Spleen (tissue), 11 donors: Measurements from ENCODE around the gene ZNF782. TPM values are rescaled to one million over a fixed set of nuclear protein-coding genes. Genes with fewer than 3 reads are reported as not detected.
A peak's percentile ranks its signal among the peaks of the same experiment; 100 is the strongest.

Source experiments
- DNase-seq: peaks from one replicate; pipeline ENCODE4 v3.0.0-alpha.2; 2020
- H3K27ac ChIP-seq, 8 donors: fragments of 200-600 bp; sonication (generic) in 7 of 8; 1 replicate in 4 of 8; 2 replicates in 4 of 8; pipeline versions ENCODE4 v1.5.0 to v1.8.0; 2016 to 2021; ENCODE audit warnings: inconsistent platforms in 4 of 8, mild to moderate bottlenecking in 4 of 8, moderate library complexity in 1 of 8
- H3K27me3 ChIP-seq, 7 donors: fragments of 200-600 bp; sonication (generic) in 6 of 7; replicated peaks in 1 of 7; 1 replicate in 4 of 7; 2 replicates in 3 of 7; pipeline versions ENCODE4 v1.5.0 to v1.8.0; 2016 to 2021; ENCODE audit warnings: inconsistent platforms in 3 of 7, mild to moderate bottlenecking in 1 of 7
- H3K36me3 ChIP-seq, 6 donors: fragments of 200-600 bp; sonication (generic) in 5 of 6; 1 replicate in 4 of 6; 2 replicates in 2 of 6; pipeline versions ENCODE4 v1.5.0 to v1.8.0; 2016 to 2021; ENCODE audit warnings: inconsistent platforms in 2 of 6
- H3K4me1 ChIP-seq, 6 donors: fragments of 200-600 bp; sonication (generic) in 5 of 6; 1 replicate in 3 of 6; 2 replicates in 3 of 6; pipeline versions ENCODE4 v1.5.0 to v1.8.0; 2016 to 2021; ENCODE audit warnings: inconsistent platforms in 3 of 6
- H3K4me3 ChIP-seq, 8 donors: fragments of 200-600 bp; sonication (generic) in 7 of 8; 1 replicate in 4 of 8; 2 replicates in 4 of 8; pipeline versions ENCODE4 v1.5.0 to v1.8.0; 2016 to 2021; ENCODE audit warnings: inconsistent platforms in 4 of 8, mild to moderate bottlenecking in 4 of 8, moderate library complexity in 2 of 8
- H3K9me3 ChIP-seq, 8 donors: fragments of 200-600 bp; sonication (generic) in 7 of 8; 1 replicate in 4 of 8; 2 replicates in 4 of 8; pipeline versions ENCODE4 v1.5.0 to v1.8.0; 2016 to 2021; ENCODE audit warnings: inconsistent platforms in 4 of 8
- CTCF ChIP-seq, 11 experiments: fragments of 200-600 bp in 7 of 11; fragments of 450-650 bp in 4 of 11; sonication (generic) in 4 of 11; IDR thresholded peaks in 8 of 11; conservative IDR thresholded peaks in 3 of 11; 1 replicate in 7 of 11; 2 replicates in 4 of 11; pipeline versions ENCODE4 v1.4.0 to v1.8.0; 2016 to 2021; ENCODE audit warnings: antibody characterized with exemption in 11 of 11, inconsistent platforms in 4 of 11, mild to moderate bottlenecking in 1 of 11
- POLR2A ChIP-seq, 3 donors: fragments of 450-650 bp; IDR thresholded peaks; one replicate each; pipeline ENCODE4 v1.5.1; 2017; ENCODE audit warnings: antibody characterized with exemption in 3 of 3, mild to moderate bottlenecking in 1 of 3
- POLR2AphosphoS5 ChIP-seq, 3 donors: sonication (generic); formaldehyde crosslinking; IDR thresholded peaks; one replicate each; pipeline ENCODE4 v1.5.1; 2017; ENCODE audit warnings: antibody characterized with exemption in 3 of 3
- WGBS, 5 donors: extraction: QIAGEN DNeasy Blood & Tissue Kit in 3 of 5; methylation state at CpG; one replicate each; pipeline versions ENCODE4 v1.1.5 to v1.1.7; 2013 to 2018; 5-methylcytosine and 5-hydroxymethylcytosine counted together
- intact Hi-C: fragments of 100-400 bp; cut with DNase I; formaldehyde crosslinking; loops from one replicate; pipeline ENCODE4 v1.15.0; 2023; ENCODE audit warnings: low total_unique reads
- polyA plus RNA-seq, 3 donors: library from polyadenylated mRNA; stranded (reverse); fragments of 200-250 nt; gene quantifications; one replicate each; pipeline ENCODE4 v1.2.1, GENCODE V29; 2013
- total RNA-seq, 7 donors: library from RNA; depleted of rRNA in 3 of 7; stranded (reverse); fragments of >200 nt in 3 of 7; fragmentation: NEBNext Ultra II Directional in 4 of 7; extraction: Animal tissue kit (Norgen Biotek cat#: 25700) in 4 of 7; gene quantifications; one replicate each; pipeline versions ENCODE4 v1.1.0 to v1.2.1, GENCODE V29; 2016 to 2021
- donor health status: healthy with polysubstance abuse.
- donor health status: DM: no; HTN: no; CAD: no; lungs with moderate emphysema.
- donor health status: DM: no; HTN: no; CAD: no.
- donor health status: Bipolar disorder and iron deficiency.
- donor health status: healthy.
- donor health status: DM: no; HTN: no; CAD: no.
- donor health status: DM: yes; HTN: yes; CAD: no.

Gene ZNF782
- total and polyA plus RNA-seq, 10 donors, result 1.7 to 18.0 (median 6.9) TPM

DNA sequence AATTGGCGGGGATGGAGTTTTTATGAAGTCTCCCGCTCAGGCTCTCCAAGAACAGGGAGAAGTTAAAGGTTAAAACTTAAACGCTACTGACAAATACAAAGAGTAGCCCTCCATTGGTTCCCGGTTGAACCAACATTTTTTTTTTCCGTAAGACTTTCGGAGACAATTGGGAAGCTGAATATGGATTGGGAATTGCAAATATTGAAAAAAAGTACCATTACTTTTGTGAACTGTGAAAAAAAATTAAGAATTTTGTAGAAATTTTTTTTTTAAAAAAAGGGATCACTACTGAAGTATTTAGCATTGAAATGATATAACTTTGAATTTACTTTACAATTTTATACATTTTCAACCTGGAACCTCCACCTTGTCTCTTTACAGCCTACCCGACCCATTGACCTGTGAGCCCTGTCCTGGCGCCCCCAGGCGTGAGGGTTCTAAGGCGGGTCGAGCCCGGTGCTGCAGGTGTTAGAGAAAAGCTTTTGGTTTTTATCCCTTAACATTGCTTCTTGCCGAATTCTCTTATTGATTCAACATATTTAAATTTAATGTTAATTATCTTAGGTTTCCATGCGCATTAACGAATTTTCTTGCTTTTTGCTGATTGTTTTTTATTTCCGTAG lies 448 bp upstream of the ZNF782 start:
- no peak for DNase-seq
- H3K4me1 ChIP-seq, result peaks cover 12 to 45% (median 33%) of the 10 kb centered on the region in 6 donors
- peaks cover 0 to 5% (median 0%) of the 10 kb centered on the region in 7 donors for H3K27me3 ChIP-seq
- intact Hi-C loops, result loop anchor here (5.0 to 10.0 kb wide), 2 partner anchors 543 to 760 kb away; no protein-coding TSS in a partner anchor
- peaks cover 0 to 4% (median 0%) of the 10 kb centered on the region in 6 donors for H3K36me3 ChIP-seq
- peak overlapping the region; percentile 82 to 94 (median 93) for H3K4me3 ChIP-seq
- H3K9me3 ChIP-seq, result no peaks in the 10 kb centered on the region
- peak overlapping the region in 5 of 8 donors; percentile 76 to 89 (median 85) for H3K27ac ChIP-seq
- 14 to 18% (median 17%) methylated on average over 16 of the region's 16 CpGs for WGBS, 5 donors
- TF ChIP-seq POLR2AphosphoS5 (IDR thresholded peaks at IDR 0.05), result no peak
- no peak for TF ChIP-seq CTCF (IDR thresholded peaks at IDR 0.05 in 8 of 11, conservative IDR thresholded peaks at IDR 0.05 in 3 of 11)
- no peak for TF ChIP-seq POLR2A (IDR thresholded peaks at IDR 0.05)

DNA sequence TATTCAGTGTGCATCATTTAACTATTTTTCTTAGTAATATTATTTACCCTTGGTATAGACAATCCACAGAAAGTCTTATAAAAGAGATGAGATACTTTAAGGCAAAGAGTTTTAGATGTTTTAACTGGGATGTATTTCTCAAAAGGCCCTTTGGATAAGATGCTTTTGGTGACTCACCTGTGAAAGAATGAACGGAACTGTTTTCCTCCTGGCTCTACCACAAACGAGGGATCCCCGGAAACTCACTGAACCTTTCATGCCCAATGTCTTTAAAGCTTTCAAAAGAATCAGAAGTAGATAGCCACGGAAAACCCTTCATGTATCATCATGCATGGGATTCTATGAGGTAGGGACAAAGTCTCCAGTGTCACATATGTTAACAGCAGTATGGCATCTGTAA lies 1.6 kb downstream of the ZNF782 start:
- intact Hi-C loops, result loop anchor here (10.0 kb wide), 1 partner anchor 762 kb away; no protein-coding TSS in a partner anchor
- WGBS, 5 donors, result 89 to 95% (median 92%) methylated on average over 4 of the region's 4 CpGs
- Histone ChIP-seq H3K4me3 (peak overlapping the region in 1 of 8 donors; percentile 93), H3K36me3 (no peaks in the 10 kb centered on the region), H3K4me1 (peaks cover 12 to 48% (median 35%) of the 10 kb centered on the region in 6 donors), H3K27me3 (peaks cover 0 to 5% (median 0%) of the 10 kb centered on the region in 7 donors), H3K9me3 (peaks cover 0 to 12% (median 0%) of the 10 kb centered on the region in 8 donors), H3K27ac (no peak overlapping the region)
- no peak for DNase-seq
- TF ChIP-seq POLR2A (IDR thresholded peaks at IDR 0.05) (no peak), POLR2AphosphoS5 (IDR thresholded peaks at IDR 0.05) (no peak), CTCF (IDR thresholded peaks at IDR 0.05 in 8 of 11, conservative IDR thresholded peaks at IDR 0.05 in 3 of 11) (no peak)

GRCh38 chr9:96844040-96844439 lies 10.3 kb downstream of the ZNF782 start:
- peaks cover 0 to 69% (median 19%) of the 10 kb centered on the region in 8 donors for H3K9me3 ChIP-seq
- H3K27me3 ChIP-seq, result no peaks in the 10 kb centered on the region
- no peak for DNase-seq
- intact Hi-C loops, result loop anchor here (10.0 kb wide), 1 partner anchor 69 kb away; the partner anchor contains the start of gene ZNF510
- H3K27ac ChIP-seq, result no peak overlapping the region
- peaks cover 0 to 64% (median 25%) of the 10 kb centered on the region in 6 donors for H3K36me3 ChIP-seq
- TF ChIP-seq POLR2AphosphoS5 (IDR thresholded peaks at IDR 0.05), result no peak
- 71 to 97% (median 91%) methylated on average over 2 of the region's 2 CpGs for WGBS, 5 donors
- peaks cover 0 to 11% (median 2%) of the 10 kb centered on the region in 6 donors for H3K4me1 ChIP-seq
- no peak overlapping the region for H3K4me3 ChIP-seq

DNA sequence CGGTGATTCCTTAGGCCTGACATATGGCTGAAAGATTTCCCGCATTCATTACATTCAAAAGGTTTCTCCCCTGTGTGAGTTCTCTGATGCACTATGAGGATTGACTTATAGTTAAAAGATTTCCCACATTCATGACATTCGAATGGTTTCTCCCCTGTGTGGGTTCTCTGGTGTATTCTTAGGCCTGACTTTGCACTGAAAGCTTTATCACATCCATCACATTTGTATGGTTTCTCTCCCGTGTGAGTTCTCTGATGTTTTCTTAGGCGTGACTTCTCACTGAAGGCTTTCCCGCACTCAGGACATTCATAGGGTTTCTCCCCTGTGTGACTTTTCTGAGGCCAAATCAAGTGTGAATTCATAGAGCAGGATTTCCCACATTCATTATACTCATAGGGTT lies 35.8 kb downstream of the ZNF782 start:
- no peaks in the 10 kb centered on the region for H3K4me1 ChIP-seq
- peaks cover 38 to 85% (median 55%) of the 10 kb centered on the region in 6 donors for H3K36me3 ChIP-seq
- intact Hi-C loops, result no loop called here
- H3K4me3 ChIP-seq, result no peak overlapping the region
- no peak overlapping the region for H3K27ac ChIP-seq
- 96 to 98% (median 97%) methylated on average over 6 of the region's 6 CpGs for WGBS, 5 donors
- H3K27me3 ChIP-seq, result no peaks in the 10 kb centered on the region
- DNase-seq, result no peak
- TF ChIP-seq POLR2AphosphoS5 (IDR thresholded peaks at IDR 0.05), result no peak
- no peak for TF ChIP-seq CTCF (IDR thresholded peaks at IDR 0.05 in 8 of 11, conservative IDR thresholded peaks at IDR 0.05 in 3 of 11)
- TF ChIP-seq POLR2A (IDR thresholded peaks at IDR 0.05), result no peak
- peaks cover 79 to 100% (median 100%) of the 10 kb centered on the region in 8 donors for H3K9me3 ChIP-seq
